WTC11 (cell line): ENCODE data around the gene KCTD11. TPM values are rescaled to one million over a fixed set of nuclear protein-coding genes. Genes with fewer than 3 reads are reported as not detected.
A peak's percentile ranks its signal among the peaks of the same experiment; 100 is the strongest.

Source experiments
- ATAC-seq: fragments of 200-7000 bp; cut with Tn5 transposase; 2 replicates; pipeline ENCODE4 v1.10.0; 2021; ENCODE audit warnings: mild to moderate bottlenecking, moderate library complexity
- CTCF ChIA-PET: fragments of 300-600 bp; sonication (Branson Sonifier 250); formaldehyde crosslinking; loops from one replicate; lab custom pipeline; 2021; ENCODE audit warnings: antibody characterized with exemption; lab: Charles Lee
- POLR2A ChIA-PET: fragments of 350-600 bp; sonication (Branson Sonifier 250); formaldehyde crosslinking; loops from one replicate; lab custom pipeline; 2021; ENCODE audit warnings: antibody characterized with exemption; lab: Charles Lee
- DNase-seq: peaks from one replicate; pipeline ENCODE4 v3.0.0; 2021; ENCODE audit warnings: low spot score
- H3K27ac Mint-ChIP-seq: 2 replicates; pipeline ENCODE4 v1.8.0; 2021; ENCODE audit warnings: mixed read lengths
- H3K27me3 Mint-ChIP-seq: 2 replicates; pipeline ENCODE4 v1.8.0; 2021; ENCODE audit warnings: low read depth, mild to moderate bottlenecking, moderate library complexity, mixed read lengths
- H3K36me3 Mint-ChIP-seq: 2 replicates; pipeline ENCODE4 v1.8.0; 2021; ENCODE audit warnings: mixed read lengths
- H3K4me1 Mint-ChIP-seq: 2 replicates; pipeline ENCODE4 v1.8.0; 2022; ENCODE audit warnings: mixed read lengths
- H3K4me3 Mint-ChIP-seq: 2 replicates; pipeline ENCODE4 v1.8.0; 2021; ENCODE audit warnings: mild to moderate bottlenecking, moderate library complexity, mixed read lengths
- H3K9me3 Mint-ChIP-seq: 2 replicates; pipeline ENCODE4 v1.8.0; 2021; ENCODE audit warnings: mixed read lengths
- ATF1 ChIP-seq: sonication (generic); formaldehyde crosslinking; IDR thresholded peaks from 2 replicates; pipeline ENCODE4 v1.8.1; 2023; ENCODE audit warnings: mild to moderate bottlenecking, moderate library complexity, missing genetic modification reagents
- EMX1 ChIP-seq: fragments of 250-450 bp; sonication (Bioruptor Pico); IDR thresholded peaks from 2 replicates; pipeline ENCODE4 v1.8.0; 2021; ENCODE audit warnings: mild to moderate bottlenecking
- ETV6 ChIP-seq: sonication (generic); formaldehyde crosslinking; IDR thresholded peaks from 2 replicates; pipeline ENCODE4 v1.8.1; 2022; ENCODE audit warnings: mild to moderate bottlenecking, missing genetic modification reagents
- FOXP1 ChIP-seq: sonication (generic); formaldehyde crosslinking; IDR thresholded peaks from 2 replicates; pipeline ENCODE4 v1.8.0; 2022; ENCODE audit warnings: missing genetic modification reagents, mild to moderate bottlenecking, moderate library complexity, borderline replicate concordance
- GABPB1 ChIP-seq: sonication (generic); formaldehyde crosslinking; IDR thresholded peaks from 2 replicates; pipeline ENCODE4 v1.8.1; 2023; ENCODE audit warnings: mild to moderate bottlenecking, missing genetic modification reagents
- PRRX2 ChIP-seq: fragments of 250-450 bp; sonication (Bioruptor Pico); IDR thresholded peaks from 2 replicates; pipeline ENCODE4 v1.8.0; 2021; ENCODE audit warnings: mild to moderate bottlenecking
- SP1 ChIP-seq: sonication (generic); formaldehyde crosslinking; conservative IDR thresholded peaks from 2 replicates; pipeline ENCODE4 v1.8.1; 2022; ENCODE audit warnings: missing genetic modification reagents
- TEAD1 ChIP-seq: sonication (generic); formaldehyde crosslinking; IDR thresholded peaks from 2 replicates; pipeline ENCODE4 v1.8.0; 2022; ENCODE audit warnings: mild to moderate bottlenecking, missing genetic modification reagents
- TP53 ChIP-seq: sonication (generic); formaldehyde crosslinking; IDR thresholded peaks from 2 replicates; pipeline ENCODE4 v1.8.1; 2023; ENCODE audit warnings: mild to moderate bottlenecking, missing genetic modification reagents
- ZNF121 ChIP-seq: sonication (generic); formaldehyde crosslinking; IDR thresholded peaks from 2 replicates; pipeline ENCODE4 v1.8.0; 2023; ENCODE audit warnings: missing genetic modification reagents
- ZNF138 ChIP-seq: sonication (generic); formaldehyde crosslinking; conservative IDR thresholded peaks from 2 replicates; pipeline ENCODE4 v1.8.1; 2022; ENCODE audit warnings: mild to moderate bottlenecking, moderate library complexity, missing genetic modification reagents
- ZNF263 ChIP-seq: sonication (generic); formaldehyde crosslinking; IDR thresholded peaks from 2 replicates; pipeline ENCODE4 v1.8.1; 2022; ENCODE audit warnings: low read depth, mild to moderate bottlenecking, moderate library complexity, missing genetic modification reagents
- ZNF317 ChIP-seq: sonication (generic); formaldehyde crosslinking; IDR thresholded peaks from 2 replicates; pipeline ENCODE4 v1.8.1; 2023; ENCODE audit warnings: low read depth, mild to moderate bottlenecking, moderate library complexity, missing genetic modification reagents, borderline replicate concordance
- total RNA-seq: library from RNA; stranded (reverse); gene quantifications from 3 replicates; pipeline ENCODE4 v1.2.3, GENCODE V29; 2021
- TF ChIP-seq, protein P1 (sequence below): fragments of 250-450 bp; sonication (Bioruptor Pico); conservative IDR thresholded peaks from 2 replicates; pipeline ENCODE4 v1.9.0; 2021; ENCODE audit warnings: mild to moderate bottlenecking
- TF ChIP-seq, protein P2 (sequence below): sonication (generic); formaldehyde crosslinking; IDR thresholded peaks from 2 replicates; pipeline ENCODE4 v1.8.0; 2022; ENCODE audit warnings: mild to moderate bottlenecking, missing genetic modification reagents
- TF ChIP-seq, protein P3 (sequence below): sonication (generic); formaldehyde crosslinking; IDR thresholded peaks from 2 replicates; pipeline ENCODE4 v1.8.0; 2022; ENCODE audit warnings: mild to moderate bottlenecking, missing genetic modification reagents
- TF ChIP-seq, protein P4 (sequence below): sonication (generic); formaldehyde crosslinking; IDR thresholded peaks from 2 replicates; pipeline ENCODE4 v1.8.0; 2023; ENCODE audit warnings: missing genetic modification reagents, mild to moderate bottlenecking, borderline replicate concordance
- TF ChIP-seq, protein P5 (sequence below): fragments of 250-450 bp; sonication (Bioruptor Pico); IDR thresholded peaks from 2 replicates; pipeline ENCODE4 v2.1.2; 2022; ENCODE audit warnings: mild to moderate bottlenecking, moderate library complexity
- TF ChIP-seq, protein P6 (sequence below): sonication (generic); formaldehyde crosslinking; IDR thresholded peaks from 2 replicates; pipeline ENCODE4 v1.8.1; 2022; ENCODE audit warnings: low read depth, missing genetic modification reagents, borderline replicate concordance
- TF ChIP-seq, protein P7 (sequence below): sonication (generic); formaldehyde crosslinking; IDR thresholded peaks from 2 replicates; pipeline ENCODE4 v1.8.1; 2023; ENCODE audit warnings: mild to moderate bottlenecking, missing genetic modification reagents, moderate library complexity

The KCTD11 gene
- total RNA-seq, 1 experiment from 2014 or later = 8.1 TPM

DNA sequence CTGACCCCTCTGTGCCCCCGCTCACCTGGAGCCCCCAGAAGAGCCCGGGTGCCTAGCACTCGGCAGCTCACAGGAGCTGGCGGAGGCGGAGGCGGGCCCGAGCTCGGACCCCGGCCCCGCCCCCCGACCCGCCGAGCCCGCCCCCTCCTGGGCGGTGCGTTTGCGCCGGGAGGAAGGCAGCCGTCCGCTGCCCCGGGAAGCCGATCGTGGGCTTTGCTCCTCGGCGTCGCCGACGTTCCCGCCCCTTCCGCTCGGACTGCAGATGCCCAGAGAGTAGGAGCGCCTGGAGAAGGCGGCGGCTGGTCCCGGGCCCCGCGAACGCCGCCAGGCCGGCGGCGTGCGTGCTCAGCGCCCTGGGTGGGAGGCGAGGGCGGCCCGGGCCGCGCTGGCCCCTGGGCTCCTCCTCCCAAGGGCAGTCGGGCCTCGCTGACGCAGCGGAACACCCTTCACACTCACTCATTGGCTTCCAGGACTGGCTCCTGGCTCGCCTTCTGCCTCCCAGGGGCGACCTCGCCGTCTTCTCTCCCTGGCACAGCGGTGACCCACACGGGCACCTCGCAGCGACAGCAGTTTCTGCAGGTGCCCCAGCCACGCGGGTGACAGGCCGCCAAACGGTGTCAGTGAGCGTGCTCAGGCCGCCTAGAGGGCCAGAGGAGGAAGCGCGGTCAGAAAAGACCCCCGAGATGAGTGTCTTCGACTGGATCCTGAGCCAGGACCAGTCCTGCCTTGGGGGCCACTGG is 42.7 kb downstream of the KCTD11 start, which contains the start of gene PLSCR3:
Gene PLSCR3, minus strand, starts transcription at position 74 of the 740 bp plus-strand sequence. CDS start 415 bp downstream, outside the sequence.
- Mint-ChIP-seq H3K27ac (peak within 1 kb of the TSS; percentile 85), H3K4me1 (peaks cover 11% of the 10 kb centered on the region)
- peak; percentile 78 for ATAC-seq
- TF ChIP-seq SP1 (peak; percentile 78), ZNF263 (no peak), FOXP1 (CRISPR knock-in tag) (peak; percentile 59), ETV6 (CRISPR knock-in tag) (peak; percentile 30), GABPB1 (0 out of 2 replicates have a peak, but pooled peaks have one; percentile 13), ZNF121 (CRISPR knock-in tag) (no peak), TEAD1 (CRISPR knock-in tag) (peak; percentile 72; the same call in 1 of the 2 replicates), ZNF317 (CRISPR knock-in tag) (0 out of 2 replicates have a peak, but pooled peaks have one; percentile 48)
- TF ChIP-seq, protein P1, sequence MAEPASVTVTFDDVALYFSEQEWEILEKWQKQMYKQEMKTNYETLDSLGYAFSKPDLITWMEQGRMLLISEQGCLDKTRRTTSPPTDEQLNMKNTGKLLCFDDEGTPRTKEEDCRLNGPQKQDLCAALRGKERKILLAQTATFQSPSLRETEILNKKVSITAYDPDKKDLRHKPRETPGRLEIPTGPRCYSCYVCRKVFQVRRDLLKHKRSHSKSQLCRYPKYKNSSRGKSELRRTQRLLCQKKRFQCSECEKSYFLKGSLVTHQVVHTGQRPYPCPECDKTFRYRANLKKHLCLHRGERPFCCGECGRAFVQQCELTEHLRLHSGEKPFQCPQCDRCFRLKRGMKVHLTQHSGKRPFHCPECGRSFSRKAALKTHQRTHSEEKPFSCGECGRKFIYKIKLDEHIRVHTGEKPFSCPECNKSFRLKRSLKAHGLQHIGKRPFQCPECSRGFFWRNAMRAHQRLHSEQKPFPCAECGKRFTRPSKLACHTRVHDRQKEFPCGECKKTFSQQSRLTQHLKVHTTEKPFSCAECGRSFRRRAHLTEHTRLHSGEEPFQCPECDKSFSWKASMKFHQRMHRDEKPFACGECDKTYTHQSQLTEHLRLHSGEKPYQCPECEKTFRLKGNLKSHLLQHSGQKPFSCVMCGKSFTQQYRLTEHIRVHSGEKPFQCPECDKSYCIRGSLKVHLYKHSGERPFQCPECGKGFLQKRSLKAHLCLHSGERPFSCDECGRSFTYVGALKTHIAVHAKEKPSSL (CRISPR knock-in tag) = no peak
- TF ChIP-seq, protein P2, sequence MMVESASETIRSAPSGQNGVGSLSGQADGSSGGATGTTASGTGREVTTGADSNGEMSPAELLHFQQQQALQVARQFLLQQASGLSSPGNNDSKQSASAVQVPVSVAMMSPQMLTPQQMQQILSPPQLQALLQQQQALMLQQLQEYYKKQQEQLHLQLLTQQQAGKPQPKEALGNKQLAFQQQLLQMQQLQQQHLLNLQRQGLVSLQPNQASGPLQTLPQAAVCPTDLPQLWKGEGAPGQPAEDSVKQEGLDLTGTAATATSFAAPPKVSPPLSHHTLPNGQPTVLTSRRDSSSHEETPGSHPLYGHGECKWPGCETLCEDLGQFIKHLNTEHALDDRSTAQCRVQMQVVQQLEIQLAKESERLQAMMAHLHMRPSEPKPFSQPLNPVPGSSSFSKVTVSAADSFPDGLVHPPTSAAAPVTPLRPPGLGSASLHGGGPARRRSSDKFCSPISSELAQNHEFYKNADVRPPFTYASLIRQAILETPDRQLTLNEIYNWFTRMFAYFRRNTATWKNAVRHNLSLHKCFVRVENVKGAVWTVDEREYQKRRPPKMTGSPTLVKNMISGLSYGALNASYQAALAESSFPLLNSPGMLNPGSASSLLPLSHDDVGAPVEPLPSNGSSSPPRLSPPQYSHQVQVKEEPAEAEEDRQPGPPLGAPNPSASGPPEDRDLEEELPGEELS (CRISPR knock-in tag) = peak; percentile 11; the same call in 1 of the 2 replicates
- TF ChIP-seq, protein P3, sequence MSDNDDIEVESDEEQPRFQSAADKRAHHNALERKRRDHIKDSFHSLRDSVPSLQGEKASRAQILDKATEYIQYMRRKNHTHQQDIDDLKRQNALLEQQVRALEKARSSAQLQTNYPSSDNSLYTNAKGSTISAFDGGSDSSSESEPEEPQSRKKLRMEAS (CRISPR knock-in tag) = peak; percentile 85; the same call in 1 of the 2 replicates
- TF ChIP-seq, protein P4, sequence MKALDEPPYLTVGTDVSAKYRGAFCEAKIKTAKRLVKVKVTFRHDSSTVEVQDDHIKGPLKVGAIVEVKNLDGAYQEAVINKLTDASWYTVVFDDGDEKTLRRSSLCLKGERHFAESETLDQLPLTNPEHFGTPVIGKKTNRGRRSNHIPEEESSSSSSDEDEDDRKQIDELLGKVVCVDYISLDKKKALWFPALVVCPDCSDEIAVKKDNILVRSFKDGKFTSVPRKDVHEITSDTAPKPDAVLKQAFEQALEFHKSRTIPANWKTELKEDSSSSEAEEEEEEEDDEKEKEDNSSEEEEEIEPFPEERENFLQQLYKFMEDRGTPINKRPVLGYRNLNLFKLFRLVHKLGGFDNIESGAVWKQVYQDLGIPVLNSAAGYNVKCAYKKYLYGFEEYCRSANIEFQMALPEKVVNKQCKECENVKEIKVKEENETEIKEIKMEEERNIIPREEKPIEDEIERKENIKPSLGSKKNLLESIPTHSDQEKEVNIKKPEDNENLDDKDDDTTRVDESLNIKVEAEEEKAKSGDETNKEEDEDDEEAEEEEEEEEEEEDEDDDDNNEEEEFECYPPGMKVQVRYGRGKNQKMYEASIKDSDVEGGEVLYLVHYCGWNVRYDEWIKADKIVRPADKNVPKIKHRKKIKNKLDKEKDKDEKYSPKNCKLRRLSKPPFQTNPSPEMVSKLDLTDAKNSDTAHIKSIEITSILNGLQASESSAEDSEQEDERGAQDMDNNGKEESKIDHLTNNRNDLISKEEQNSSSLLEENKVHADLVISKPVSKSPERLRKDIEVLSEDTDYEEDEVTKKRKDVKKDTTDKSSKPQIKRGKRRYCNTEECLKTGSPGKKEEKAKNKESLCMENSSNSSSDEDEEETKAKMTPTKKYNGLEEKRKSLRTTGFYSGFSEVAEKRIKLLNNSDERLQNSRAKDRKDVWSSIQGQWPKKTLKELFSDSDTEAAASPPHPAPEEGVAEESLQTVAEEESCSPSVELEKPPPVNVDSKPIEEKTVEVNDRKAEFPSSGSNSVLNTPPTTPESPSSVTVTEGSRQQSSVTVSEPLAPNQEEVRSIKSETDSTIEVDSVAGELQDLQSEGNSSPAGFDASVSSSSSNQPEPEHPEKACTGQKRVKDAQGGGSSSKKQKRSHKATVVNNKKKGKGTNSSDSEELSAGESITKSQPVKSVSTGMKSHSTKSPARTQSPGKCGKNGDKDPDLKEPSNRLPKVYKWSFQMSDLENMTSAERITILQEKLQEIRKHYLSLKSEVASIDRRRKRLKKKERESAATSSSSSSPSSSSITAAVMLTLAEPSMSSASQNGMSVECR (CRISPR knock-in tag) = peak; percentile 68; the same call in 1 of the 2 replicates
- TF ChIP-seq, all 79 proteins: peak for 9
- ChIA-PET POLR2A (interaction anchor here (0.9 to 2.1 kb wide), 4 partner anchors 9 to 18 kb away, joined by 3 to 10 read pairs (median 6); partner anchors contain the start of gene TMEM256), CTCF (interaction anchor here (0.6 to 4.1 kb wide), 34 partner anchors 9 to 323 kb away, joined by 3 to 59 read pairs (median 7); partner anchors contain the start of genes ACAP1, CHRNB1, FGF11 and NLGN2)
- Mint-ChIP-seq H3K36me3 (peaks cover 13% of the 10 kb centered on the region), H3K9me3 (no peaks in the 10 kb centered on the region), H3K4me3 (peak within 1 kb of the TSS; percentile 90), H3K27me3 (no peaks in the 10 kb centered on the region; the same call in 1 of the 2 replicates)
- peak; percentile 87 for DNase-seq

DNA sequence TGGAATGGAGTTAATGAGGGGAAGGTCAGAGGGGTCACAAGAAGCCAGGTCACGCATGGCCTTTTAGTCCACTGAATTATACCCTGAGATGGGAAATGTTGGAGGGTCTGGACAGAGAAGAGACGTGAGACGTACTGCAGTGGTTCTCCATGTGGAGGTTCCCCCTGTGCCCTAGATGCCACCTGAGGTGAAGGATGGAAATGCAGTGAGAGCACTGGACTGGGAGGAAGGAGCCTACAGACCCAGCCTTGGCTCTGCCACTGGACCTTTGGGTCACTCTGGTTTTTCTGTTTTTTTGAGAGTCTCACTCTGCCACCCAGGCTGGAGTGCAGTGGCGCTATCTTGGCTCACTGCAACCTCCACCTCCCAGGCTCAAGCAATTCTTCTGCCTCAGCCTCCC is 44.2 kb downstream of the KCTD11 start:
- no peak for DNase-seq
- Mint-ChIP-seq H3K4me3 (no peak overlapping the region), H3K9me3 (no peaks in the 10 kb centered on the region), H3K36me3 (peaks cover 9% of the 10 kb centered on the region), H3K27ac (no peak overlapping the region), H3K27me3 (no peaks in the 10 kb centered on the region; the same call in 1 of the 2 replicates), H3K4me1 (peaks cover 7% of the 10 kb centered on the region)
- CTCF ChIA-PET = interaction anchor here (3.9 to 4.1 kb wide), 2 partner anchors 8 to 45 kb away, joined by 21 to 59 read pairs; partner anchors contain the start of genes FGF11 and TMEM256
- POLR2A ChIA-PET = no interaction called here
- no peak for ATAC-seq
- TF ChIP-seq, protein P5, sequence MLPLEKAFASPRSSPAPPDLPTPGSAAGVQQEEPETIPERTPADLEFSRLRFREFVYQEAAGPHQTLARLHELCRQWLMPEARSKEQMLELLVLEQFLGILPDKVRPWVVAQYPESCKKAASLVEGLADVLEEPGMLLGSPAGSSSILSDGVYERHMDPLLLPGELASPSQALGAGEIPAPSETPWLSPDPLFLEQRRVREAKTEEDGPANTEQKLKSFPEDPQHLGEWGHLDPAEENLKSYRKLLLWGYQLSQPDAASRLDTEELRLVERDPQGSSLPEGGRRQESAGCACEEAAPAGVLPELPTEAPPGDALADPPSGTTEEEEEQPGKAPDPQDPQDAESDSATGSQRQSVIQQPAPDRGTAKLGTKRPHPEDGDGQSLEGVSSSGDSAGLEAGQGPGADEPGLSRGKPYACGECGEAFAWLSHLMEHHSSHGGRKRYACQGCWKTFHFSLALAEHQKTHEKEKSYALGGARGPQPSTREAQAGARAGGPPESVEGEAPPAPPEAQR (CRISPR knock-in tag) = no peak
- TF ChIP-seq TP53 (CRISPR knock-in tag) (no peak), EMX1 (CRISPR knock-in tag) (no peak), PRRX2 (no peak), ZNF138 (CRISPR knock-in tag) (no peak), ATF1 (CRISPR knock-in tag) (no peak)
- TF ChIP-seq, protein P6, sequence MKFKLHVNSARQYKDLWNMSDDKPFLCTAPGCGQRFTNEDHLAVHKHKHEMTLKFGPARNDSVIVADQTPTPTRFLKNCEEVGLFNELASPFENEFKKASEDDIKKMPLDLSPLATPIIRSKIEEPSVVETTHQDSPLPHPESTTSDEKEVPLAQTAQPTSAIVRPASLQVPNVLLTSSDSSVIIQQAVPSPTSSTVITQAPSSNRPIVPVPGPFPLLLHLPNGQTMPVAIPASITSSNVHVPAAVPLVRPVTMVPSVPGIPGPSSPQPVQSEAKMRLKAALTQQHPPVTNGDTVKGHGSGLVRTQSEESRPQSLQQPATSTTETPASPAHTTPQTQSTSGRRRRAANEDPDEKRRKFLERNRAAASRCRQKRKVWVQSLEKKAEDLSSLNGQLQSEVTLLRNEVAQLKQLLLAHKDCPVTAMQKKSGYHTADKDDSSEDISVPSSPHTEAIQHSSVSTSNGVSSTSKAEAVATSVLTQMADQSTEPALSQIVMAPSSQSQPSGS (CRISPR knock-in tag) = no peak
- TF ChIP-seq, protein P7, sequence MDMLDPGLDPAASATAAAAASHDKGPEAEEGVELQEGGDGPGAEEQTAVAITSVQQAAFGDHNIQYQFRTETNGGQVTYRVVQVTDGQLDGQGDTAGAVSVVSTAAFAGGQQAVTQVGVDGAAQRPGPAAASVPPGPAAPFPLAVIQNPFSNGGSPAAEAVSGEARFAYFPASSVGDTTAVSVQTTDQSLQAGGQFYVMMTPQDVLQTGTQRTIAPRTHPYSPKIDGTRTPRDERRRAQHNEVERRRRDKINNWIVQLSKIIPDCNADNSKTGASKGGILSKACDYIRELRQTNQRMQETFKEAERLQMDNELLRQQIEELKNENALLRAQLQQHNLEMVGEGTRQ (CRISPR knock-in tag) = no peak
